ENCODE data around the gene SIMC1.

Gene SIMC1

GRCh38 chr5:176341325-176342157 is 103.3 kb downstream of the SIMC1 start:
- no peak for DNase-seq (ENCODE audit: low spot score)
- in situ Hi-C loops (cut with MboI; ENCODE audit: low pct_unique_long_range_greater_than_20kb, low sequenced_read_pairs, unreplicated experiment) = no loop called here
- no peak for TF ChIP-seq CTCF (IDR thresholded peaks at IDR 0.05; ENCODE audit: extremely low read depth, insufficient read depth, missing control alignments)

GRCh38 chr5:176342158-176342483 is 103.9 kb downstream of the SIMC1 start:
- no peak for TF ChIP-seq CTCF (IDR thresholded peaks at IDR 0.05; ENCODE audit: extremely low read depth, insufficient read depth, missing control alignments)
- in situ Hi-C loops (cut with MboI; ENCODE audit: low pct_unique_long_range_greater_than_20kb, low sequenced_read_pairs, unreplicated experiment) = no loop called here
- DNase-seq (ENCODE audit: low spot score) = no peak

GRCh38 chr5:176342766-176343458 is 104.7 kb downstream of the SIMC1 start:
- no peak for TF ChIP-seq CTCF (IDR thresholded peaks at IDR 0.05; ENCODE audit: extremely low read depth, insufficient read depth, missing control alignments)
- in situ Hi-C loops (cut with MboI; ENCODE audit: low pct_unique_long_range_greater_than_20kb, low sequenced_read_pairs, unreplicated experiment) = no loop called here
- DNase-seq (ENCODE audit: low spot score) = no peak

- TF ChIP-seq CTCF (IDR thresholded peaks at IDR 0.05; ENCODE audit: extremely low read depth, insufficient read depth, missing control alignments) = no peak
- no peak for DNase-seq (ENCODE audit: low spot score)
- in situ Hi-C loops (cut with MboI; ENCODE audit: low pct_unique_long_range_greater_than_20kb, low sequenced_read_pairs, unreplicated experiment) = no loop called here
Observed at GRCh38 chr5:176350416-176350815, 112.2 kb downstream of the SIMC1 start.

GRCh38 chr5:176352116-176352878 is 114.1 kb downstream of the SIMC1 start:
- in situ Hi-C loops (cut with MboI; ENCODE audit: low pct_unique_long_range_greater_than_20kb, low sequenced_read_pairs, unreplicated experiment) = no loop called here
- TF ChIP-seq CTCF (IDR thresholded peaks at IDR 0.05; ENCODE audit: extremely low read depth, insufficient read depth, missing control alignments) = no peak
- DNase-seq (ENCODE audit: low spot score) = no peak

- TF ChIP-seq CTCF (IDR thresholded peaks at IDR 0.05; ENCODE audit: extremely low read depth, insufficient read depth, missing control alignments) = no peak
- in situ Hi-C loops (cut with MboI; ENCODE audit: low pct_unique_long_range_greater_than_20kb, low sequenced_read_pairs, unreplicated experiment) = no loop called here
- DNase-seq (ENCODE audit: low spot score) = no peak
Observed at GRCh38 chr5:176353533-176353932, 115.3 kb downstream of the SIMC1 start.

Data from GM13977 (cell line).